ENCODE results near the gene ACTN4. TPM values are rescaled to one million over a fixed set of nuclear protein-coding genes. Genes with fewer than 3 reads are reported as not detected.

ACTN4 gene
- total RNA-seq, 1 experiment from 2014 or later: 3,297 TPM

GRCh38 chr19:38736413-38737280, 89.2 kb downstream of the ACTN4 start:
- in situ Hi-C loops (cut with HindIII; ENCODE audit: low pct_unique_long_range_greater_than_20kb, low sequenced_read_pairs): no loop called here
- intact Hi-C loops (cut with micrococcal nuclease; ENCODE audit: unreplicated experiment): no loop called here
- H3K36me3 ChIP-seq (ENCODE audit: control insufficient read depth, insufficient read depth, low read length): peaks cover 1% of the 10 kb centered on the region; the same call in 1 of the 2 replicates
- H3K27me3 ChIP-seq (ENCODE audit: control insufficient read depth, insufficient read depth, low read length): no peaks in the 10 kb centered on the region
- no peak for DNase-seq (ENCODE audit: low read depth, low spot score)
- H3K4me1 ChIP-seq (ENCODE audit: control insufficient read depth, insufficient read depth, low read length): peaks cover 37% of the 10 kb centered on the region
- ChIA-PET POLR2A (interaction anchor here (0.5 kb wide), 1 partner anchor 170 kb away, joined by 17 read pairs; no protein-coding TSS in a partner anchor), CTCF (interaction anchor here (0.5 kb wide), 1 partner anchor 9 kb away, joined by 3 read pairs; no protein-coding TSS in a partner anchor)
- peak overlapping the region; percentile 32 for H3K27ac ChIP-seq (ENCODE audit: low read length)
- no peaks in the 10 kb centered on the region for H3K9me3 ChIP-seq (ENCODE audit: control insufficient read depth, insufficient read depth, low read depth, low read length)
- ATAC-seq: no peak; the same call in 1 of the 2 replicates
- TF ChIP-seq POLR2AphosphoS5 (IDR thresholded peaks at IDR 0.05; ENCODE audit: low read depth, low read length): no peak; the same call in none of the 2 replicates
- no peak for TF ChIP-seq CTCF (IDR thresholded peaks at IDR 0.05)
- TF ChIP-seq TCF7L2 (IDR thresholded peaks at IDR 0.05; ENCODE audit: low read depth, low read length): no peak
- no peak for TF ChIP-seq REST (IDR thresholded peaks at IDR 0.05; ENCODE audit: insufficient read depth in 1 of 2, low read depth in 2 of 2, low read length in 1 of 2)
- BruUV-seq (replicated peaks): no TSS peak
- peak overlapping the region; percentile 34 to 44 for H3K4me3 ChIP-seq (ENCODE audit: low read depth in 2 of 2, low read length in 2 of 2)

- in situ Hi-C loops (cut with HindIII; ENCODE audit: low pct_unique_long_range_greater_than_20kb, low sequenced_read_pairs): no loop called here
- POLR2A ChIA-PET: interaction anchor here (0.5 kb wide), 1 partner anchor 169 kb away, joined by 17 read pairs; no protein-coding TSS in a partner anchor
- no peak overlapping the region for H3K4me3 ChIP-seq (ENCODE audit: low read depth in 2 of 2, low read length in 2 of 2)
- DNase-seq (ENCODE audit: low read depth, low spot score) (no peak), ATAC-seq (no peak)
- H3K27me3 ChIP-seq (ENCODE audit: control insufficient read depth, insufficient read depth, low read length): no peaks in the 10 kb centered on the region
- no peak for TF ChIP-seq TCF7L2 (IDR thresholded peaks at IDR 0.05; ENCODE audit: low read depth, low read length)
- TF ChIP-seq CTCF (IDR thresholded peaks at IDR 0.05): no peak
- no peak for TF ChIP-seq POLR2AphosphoS5 (IDR thresholded peaks at IDR 0.05; ENCODE audit: low read depth, low read length)
- TF ChIP-seq REST (IDR thresholded peaks at IDR 0.05; ENCODE audit: insufficient read depth in 1 of 2, low read depth in 2 of 2, low read length in 1 of 2): no peak
- no peak for TF ChIP-seq SIN3A (IDR thresholded peaks at IDR 0.05; ENCODE audit: borderline replicate concordance, insufficient read depth, low read depth, low read length)
- no peak overlapping the region for H3K27ac ChIP-seq (ENCODE audit: low read length)
- BruUV-seq (replicated peaks): no TSS peak
- intact Hi-C loops (cut with micrococcal nuclease; ENCODE audit: unreplicated experiment): no loop called here
- no peaks in the 10 kb centered on the region for H3K9me3 ChIP-seq (ENCODE audit: control insufficient read depth, insufficient read depth, low read depth, low read length)
- H3K36me3 ChIP-seq (ENCODE audit: control insufficient read depth, insufficient read depth, low read length): no peaks in the 10 kb centered on the region
- CTCF ChIA-PET: interaction anchor here (0.5 to 0.6 kb wide), 2 partner anchors 9 to 88 kb away, joined by 3 read pairs; no protein-coding TSS in a partner anchor
- peaks cover 30% of the 10 kb centered on the region for H3K4me1 ChIP-seq (ENCODE audit: control insufficient read depth, insufficient read depth, low read length)
Observed at GRCh38 chr19:38737281-38737865, 89.9 kb downstream of the ACTN4 start.

Data from Panc1 (cell line).